GM12801 (cell line): ENCODE results near the gene SERHL2.

Experiments used
- CTCF ChIP-seq: IDR thresholded peaks from one replicate; pipeline ENCODE4 v1.5.1; 2011; ENCODE audit warnings: control low read depth; ENCODE audit not compliant: insufficient read length; ENCODE audit errors: extremely low read depth

SERHL2 gene

GRCh38 chr22:42591987-42592386 lies 38.2 kb downstream of the SERHL2 start:
- TF ChIP-seq CTCF: no peak

- TF ChIP-seq CTCF: no peak
Measured at GRCh38 chr22:42595434-42595833, 41.7 kb downstream of the SERHL2 start.

- no peak for TF ChIP-seq CTCF
Measured at GRCh38 chr22:42596336-42596735, 42.6 kb downstream of the SERHL2 start.

GRCh38 chr22:42596863-42597530 lies 43.2 kb downstream of the SERHL2 start:
- no peak for TF ChIP-seq CTCF

- TF ChIP-seq CTCF: no peak
Measured at GRCh38 chr22:42601879-42602465, 48.2 kb downstream of the SERHL2 start.

- TF ChIP-seq CTCF: no peak
Measured at GRCh38 chr22:42602470-42602869, 48.7 kb downstream of the SERHL2 start.

GRCh38 chr22:42603427-42603826 lies 49.7 kb downstream of the SERHL2 start:
- no peak for TF ChIP-seq CTCF
